HEK293 (cell line): Measurements from ENCODE around the gene PROB1.
"Not testable (repeated sequence)": the region's sequence is repeated elsewhere in the genome, so short reads cannot be mapped to it uniquely, and the experiment has no call there.

Experiments
- CTCF ChIA-PET: fragments of 350-600 bp; formaldehyde crosslinking; extraction: SDS; loops from one replicate; lab custom pipeline; 2021; ENCODE audit warnings: antibody characterized with exemption; lab: Yijun Ruan, JAX
- POLR2A ChIA-PET: fragments of 300-600 bp; formaldehyde crosslinking; extraction: SDS; loops from one replicate; lab custom pipeline; 2020; ENCODE audit warnings: antibody characterized with exemption, inconsistent platforms; lab: Yijun Ruan, JAX
- H3K27ac ChIP-seq: fragments of 200-500 bp; sonication (Bioruptor generic); 2 replicates; pipeline ENCODE4 v1.5.1; 2014; ENCODE audit warnings: low read depth, low read length, control low read depth, inconsistent platforms; ENCODE audit errors: extremely low read depth
- H3K36me3 ChIP-seq, 2 experiments: fragments of 200-500 bp in 1 of 2; sonication (Bioruptor generic) in 1 of 2; 1 replicate in 1 of 2; 2 replicates in 1 of 2; pipeline ENCODE4 v1.5.1; 2014 to 2017; ENCODE audit warnings: inconsistent platforms in 2 of 2, low read length in 2 of 2; ENCODE audit not compliant: control insufficient read depth in 2 of 2, insufficient read depth in 1 of 2
- H3K4me1 ChIP-seq: fragments of 200-500 bp; sonication (Bioruptor generic); 2 replicates; pipeline ENCODE4 v1.5.1; 2014; ENCODE audit warnings: mild to moderate bottlenecking, low read length, inconsistent platforms; ENCODE audit not compliant: control insufficient read depth, insufficient read depth
- H3K4me3 ChIP-seq: 2 replicates; pipeline ENCODE4 v1.5.1; 2011; ENCODE audit warnings: low read depth, mild to moderate bottlenecking, control low read depth, low read length, moderate library complexity
- H3K9me3 ChIP-seq: fragments of 200-500 bp; sonication (Bioruptor generic); 2 replicates; pipeline ENCODE4 v1.5.1; 2014; ENCODE audit warnings: low read depth, low read length, inconsistent platforms; ENCODE audit not compliant: control insufficient read depth, insufficient read depth
- GLIS1 ChIP-seq: fragments of 450-650 bp; formaldehyde crosslinking; IDR thresholded peaks from 2 replicates; pipeline ENCODE4 v1.5.1; 2016; ENCODE audit warnings: missing biosample characterization, missing genetic modification characterization
- GLIS2 ChIP-seq: fragments of 450-650 bp; formaldehyde crosslinking; IDR thresholded peaks from 2 replicates; pipeline ENCODE4 v1.5.1; 2016; ENCODE audit warnings: missing biosample characterization, missing genetic modification characterization
- PRDM1 ChIP-seq: fragments of 450-650 bp; formaldehyde crosslinking; IDR thresholded peaks from 2 replicates; pipeline ENCODE4; 2016; ENCODE audit warnings: missing biosample characterization, missing genetic modification characterization
- ZNF121 ChIP-seq: fragments of 450-650 bp; formaldehyde crosslinking; IDR thresholded peaks from 2 replicates; pipeline ENCODE4 v1.5.1; 2016; ENCODE audit warnings: missing biosample characterization, missing genetic modification characterization
- ZNF184 ChIP-seq: fragments of 450-650 bp; IDR thresholded peaks from 2 replicates; pipeline ENCODE4 v1.5.1; 2018; ENCODE audit warnings: missing biosample characterization, mild to moderate bottlenecking, missing genetic modification characterization
- ZNF211 ChIP-seq: fragments of 450-650 bp; formaldehyde crosslinking; IDR thresholded peaks from 2 replicates; pipeline ENCODE4 v1.5.1; 2016; ENCODE audit warnings: low read depth, missing biosample characterization, missing genetic modification characterization
- ZNF266 ChIP-seq: fragments of 450-650 bp; formaldehyde crosslinking; IDR thresholded peaks from 2 replicates; pipeline ENCODE4 v1.5.1; 2016; ENCODE audit warnings: missing biosample characterization, missing genetic modification characterization, low read depth
- ZNF664 ChIP-seq: fragments of 450-650 bp; formaldehyde crosslinking; IDR thresholded peaks from 2 replicates; pipeline ENCODE4 v1.5.1; 2016; ENCODE audit warnings: missing biosample characterization, missing genetic modification characterization
- TF ChIP-seq, protein P1 (sequence below): fragments of 450-650 bp; formaldehyde crosslinking; IDR thresholded peaks from 2 replicates; pipeline ENCODE4 v1.5.1; 2017; ENCODE audit warnings: missing biosample characterization, missing genetic modification characterization
- TF ChIP-seq, protein P2 (sequence below): fragments of 450-650 bp; formaldehyde crosslinking; IDR thresholded peaks from 2 replicates; pipeline ENCODE4 v1.5.1; 2016; ENCODE audit warnings: missing biosample characterization, missing genetic modification characterization
- TF ChIP-seq, protein P3 (sequence below): fragments of 450-650 bp; formaldehyde crosslinking; IDR thresholded peaks from 2 replicates; pipeline ENCODE4 v1.5.1; 2016; ENCODE audit warnings: missing biosample characterization, missing genetic modification characterization
- TF ChIP-seq, protein P4 (sequence below): fragments of 450-650 bp; formaldehyde crosslinking; IDR thresholded peaks from 2 replicates; pipeline ENCODE4 v1.5.1; 2016; ENCODE audit warnings: missing biosample characterization, missing genetic modification characterization
- TF ChIP-seq, protein P5 (sequence below): IDR thresholded peaks from 2 replicates; pipeline ENCODE4 v1.6.1; 2011; ENCODE audit warnings: mild to moderate bottlenecking, low read depth, low read length, borderline replicate concordance

The PROB1 gene

DNA sequence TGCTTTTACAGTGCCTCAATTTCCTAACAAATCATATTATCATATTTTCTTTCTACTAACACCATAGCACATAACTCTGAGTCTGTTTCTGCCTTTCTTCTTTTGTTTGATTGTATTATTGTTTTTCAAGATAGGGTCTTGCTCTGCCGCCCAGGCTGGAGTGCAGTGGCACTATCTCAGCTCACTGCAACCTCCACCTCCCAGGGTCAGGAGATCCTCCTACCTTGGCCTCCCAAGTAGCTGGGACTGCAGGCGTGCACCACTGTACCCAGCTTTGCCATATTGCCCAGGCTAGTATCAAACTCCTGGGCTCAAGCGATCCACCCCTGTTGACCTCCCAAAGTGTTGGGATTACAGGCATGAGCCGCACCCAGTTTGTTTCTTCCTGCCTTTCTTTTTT is 34.5 kb downstream of the PROB1 start:
- peak; percentile 42; the same call in 1 of the 2 replicates for TF ChIP-seq GLIS1 (tag by site-specific recombination)
- TF ChIP-seq ZNF121 (tag by site-specific recombination): peak; percentile 58; the same call in 1 of the 2 replicates
- TF ChIP-seq ZNF184 (tag by site-specific recombination): no peak
- TF ChIP-seq, protein P1, sequence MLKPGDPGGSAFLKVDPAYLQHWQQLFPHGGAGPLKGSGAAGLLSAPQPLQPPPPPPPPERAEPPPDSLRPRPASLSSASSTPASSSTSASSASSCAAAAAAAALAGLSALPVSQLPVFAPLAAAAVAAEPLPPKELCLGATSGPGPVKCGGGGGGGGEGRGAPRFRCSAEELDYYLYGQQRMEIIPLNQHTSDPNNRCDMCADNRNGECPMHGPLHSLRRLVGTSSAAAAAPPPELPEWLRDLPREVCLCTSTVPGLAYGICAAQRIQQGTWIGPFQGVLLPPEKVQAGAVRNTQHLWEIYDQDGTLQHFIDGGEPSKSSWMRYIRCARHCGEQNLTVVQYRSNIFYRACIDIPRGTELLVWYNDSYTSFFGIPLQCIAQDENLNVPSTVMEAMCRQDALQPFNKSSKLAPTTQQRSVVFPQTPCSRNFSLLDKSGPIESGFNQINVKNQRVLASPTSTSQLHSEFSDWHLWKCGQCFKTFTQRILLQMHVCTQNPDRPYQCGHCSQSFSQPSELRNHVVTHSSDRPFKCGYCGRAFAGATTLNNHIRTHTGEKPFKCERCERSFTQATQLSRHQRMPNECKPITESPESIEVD (tag by site-specific recombination): no peak
- TF ChIP-seq, all 188 proteins: peak for 2
- Histone ChIP-seq H3K36me3 (peaks cover 32 to 68% of the 10 kb centered on the region in 2 experiments), H3K4me3 (no peak overlapping the region), H3K4me1 (no peaks in the 10 kb centered on the region), H3K9me3 (no peaks in the 10 kb centered on the region), H3K27ac (no peak overlapping the region)
- POLR2A ChIA-PET: no interaction called here
- CTCF ChIA-PET: interaction anchor here (0.6 to 0.7 kb wide), 3 partner anchors 12 to 70 kb away, joined by 3 to 4 read pairs (median 4); no protein-coding TSS in a partner anchor

DNA sequence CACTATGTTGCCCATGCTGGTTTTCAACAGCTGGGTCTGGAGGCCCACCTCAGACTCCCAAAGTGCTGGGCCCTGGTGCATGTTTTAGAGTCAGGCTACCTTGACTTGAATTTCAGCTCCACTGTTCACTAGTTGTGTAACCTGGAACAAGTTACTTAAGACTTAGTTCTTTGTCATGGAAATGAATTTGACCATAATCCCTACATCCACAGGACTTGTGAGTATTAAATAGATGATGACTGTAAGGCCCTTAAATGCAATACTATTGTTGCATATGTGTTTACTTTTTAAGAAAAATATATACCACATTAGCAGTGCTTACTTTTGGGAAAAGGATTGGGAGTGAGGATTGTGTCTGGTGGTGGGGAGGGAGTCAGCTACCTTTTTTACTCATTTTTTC is 36.8 kb downstream of the PROB1 start:
- ChIA-PET CTCF (interaction anchor here (0.6 to 1.3 kb wide), 3 partner anchors 10 to 44 kb away, joined by 3 to 4 read pairs (median 3); partner anchors contain the start of gene PAIP2), POLR2A (interaction anchor here (0.6 kb wide), 1 partner anchor 10 kb away, joined by 6 read pairs; no protein-coding TSS in a partner anchor)
- peaks cover 28 to 64% of the 10 kb centered on the region in 2 experiments for H3K36me3 ChIP-seq
- H3K4me1 ChIP-seq: no peaks in the 10 kb centered on the region
- H3K4me3 ChIP-seq: no peak overlapping the region
- no peak overlapping the region for H3K27ac ChIP-seq
- TF ChIP-seq, protein P2, sequence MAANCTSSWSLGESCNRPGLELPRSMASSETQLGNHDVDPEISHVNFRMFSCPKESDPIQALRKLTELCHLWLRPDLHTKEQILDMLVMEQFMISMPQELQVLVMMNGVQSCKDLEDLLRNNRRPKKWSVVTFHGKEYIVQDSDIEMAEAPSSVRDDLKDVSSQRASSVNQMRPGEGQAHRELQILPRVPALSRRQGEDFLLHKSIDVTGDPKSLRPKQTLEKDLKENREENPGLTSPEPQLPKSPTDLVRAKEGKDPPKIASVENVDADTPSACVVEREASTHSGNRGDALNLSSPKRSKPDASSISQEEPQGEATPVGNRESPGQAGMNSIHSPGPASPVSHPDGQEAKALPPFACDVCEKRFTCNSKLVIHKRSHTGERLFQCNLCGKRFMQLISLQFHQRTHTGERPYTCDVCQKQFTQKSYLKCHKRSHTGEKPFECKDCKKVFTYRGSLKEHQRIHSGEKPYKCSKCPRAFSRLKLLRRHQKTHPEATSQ: no peak
- TF ChIP-seq, protein P3, sequence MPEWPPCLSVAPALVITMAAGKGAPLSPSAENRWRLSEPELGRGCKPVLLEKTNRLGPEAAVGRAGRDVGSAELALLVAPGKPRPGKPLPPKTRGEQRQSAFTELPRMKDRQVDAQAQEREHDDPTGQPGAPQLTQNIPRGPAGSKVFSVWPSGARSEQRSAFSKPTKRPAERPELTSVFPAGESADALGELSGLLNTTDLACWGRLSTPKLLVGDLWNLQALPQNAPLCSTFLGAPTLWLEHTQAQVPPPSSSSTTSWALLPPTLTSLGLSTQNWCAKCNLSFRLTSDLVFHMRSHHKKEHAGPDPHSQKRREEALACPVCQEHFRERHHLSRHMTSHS (tag by site-specific recombination): no peak
- TF ChIP-seq ZNF266 (tag by site-specific recombination) (peak; percentile 81; the same call in 1 of the 2 replicates), ZNF664 (tag by site-specific recombination) (peak; percentile 35; the same call in 1 of the 2 replicates), PRDM1 (no peak), GLIS2 (no peak), ZNF211 (0 out of 2 replicates have a peak, but pooled peaks have one; percentile 33)
- TF ChIP-seq, protein P4, sequence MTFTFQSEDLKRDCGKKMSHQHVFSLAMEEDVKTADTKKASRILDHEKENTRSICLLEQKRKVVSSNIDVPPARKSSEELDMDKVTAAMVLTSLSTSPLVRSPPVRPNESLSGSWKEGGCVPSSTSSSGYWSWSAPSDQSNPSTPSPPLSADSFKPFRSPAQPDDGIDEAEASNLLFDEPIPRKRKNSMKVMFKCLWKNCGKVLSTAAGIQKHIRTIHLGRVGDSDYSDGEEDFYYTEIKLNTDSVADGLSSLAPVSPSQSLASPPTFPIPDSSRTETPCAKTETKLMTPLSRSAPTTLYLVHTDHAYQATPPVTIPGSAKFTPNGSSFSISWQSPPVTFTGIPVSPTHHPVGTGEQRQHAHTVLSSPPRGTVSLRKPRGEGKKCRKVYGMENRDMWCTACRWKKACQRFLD (tag by site-specific recombination): no peak
- TF ChIP-seq, protein P5, sequence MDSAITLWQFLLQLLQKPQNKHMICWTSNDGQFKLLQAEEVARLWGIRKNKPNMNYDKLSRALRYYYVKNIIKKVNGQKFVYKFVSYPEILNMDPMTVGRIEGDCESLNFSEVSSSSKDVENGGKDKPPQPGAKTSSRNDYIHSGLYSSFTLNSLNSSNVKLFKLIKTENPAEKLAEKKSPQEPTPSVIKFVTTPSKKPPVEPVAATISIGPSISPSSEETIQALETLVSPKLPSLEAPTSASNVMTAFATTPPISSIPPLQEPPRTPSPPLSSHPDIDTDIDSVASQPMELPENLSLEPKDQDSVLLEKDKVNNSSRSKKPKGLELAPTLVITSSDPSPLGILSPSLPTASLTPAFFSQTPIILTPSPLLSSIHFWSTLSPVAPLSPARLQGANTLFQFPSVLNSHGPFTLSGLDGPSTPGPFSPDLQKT: no peak
- no peaks in the 10 kb centered on the region for H3K9me3 ChIP-seq

DNA sequence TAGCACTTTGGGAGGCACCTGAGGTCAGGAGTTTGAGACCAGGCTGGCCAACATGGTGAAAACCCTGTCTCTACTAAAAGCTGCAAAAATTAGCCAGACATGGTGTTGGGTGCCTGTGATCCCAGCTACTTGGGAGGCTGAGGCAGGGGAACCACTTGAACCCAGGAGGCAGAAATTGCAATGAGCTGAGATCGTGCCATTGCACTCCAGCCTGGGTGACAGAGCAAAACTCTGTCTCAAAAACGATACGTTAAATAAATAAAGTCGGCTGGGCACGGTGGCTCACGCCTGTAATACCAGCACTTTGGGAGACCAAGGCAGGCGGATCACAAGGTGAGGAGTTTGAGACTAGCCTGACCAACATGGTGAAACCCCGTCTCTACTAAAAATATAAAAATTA is 39.0 kb downstream of the PROB1 start:
- CTCF ChIA-PET, H3K4me3 ChIP-seq, H3K27ac ChIP-seq, H3K9me3 ChIP-seq, H3K4me1 ChIP-seq: not testable (repeated sequence)
- POLR2A ChIA-PET: interaction anchor here (0.7 kb wide), 1 partner anchor 15 kb away, joined by 4 read pairs; no protein-coding TSS in a partner anchor
- H3K36me3 ChIP-seq: peaks cover 28 to 69% of the 10 kb centered on the region in 2 experiments
- TF ChIP-seq GLIS1 (tag by site-specific recombination): peak; percentile 64
